GM23248 (cell line): ENCODE results near the gene HDAC9.

Source experiments
- EZH2 ChIP-seq: fragments of 200-600 bp; sonication (generic); IDR thresholded peaks from 2 replicates; pipeline ENCODE4 v1.6.1; 2018; ENCODE audit warnings: antibody characterized with exemption, mild to moderate bottlenecking; ENCODE audit not compliant: insufficient read depth, poor library complexity, severe bottlenecking
- EZH2phosphoT487 ChIP-seq: fragments of 200-600 bp; sonication (generic); IDR thresholded peaks from 2 replicates; pipeline ENCODE4 v1.6.1; 2018; ENCODE audit warnings: antibody characterized with exemption, moderate library complexity, mild to moderate bottlenecking, low read depth; ENCODE audit not compliant: insufficient read depth

DNA sequence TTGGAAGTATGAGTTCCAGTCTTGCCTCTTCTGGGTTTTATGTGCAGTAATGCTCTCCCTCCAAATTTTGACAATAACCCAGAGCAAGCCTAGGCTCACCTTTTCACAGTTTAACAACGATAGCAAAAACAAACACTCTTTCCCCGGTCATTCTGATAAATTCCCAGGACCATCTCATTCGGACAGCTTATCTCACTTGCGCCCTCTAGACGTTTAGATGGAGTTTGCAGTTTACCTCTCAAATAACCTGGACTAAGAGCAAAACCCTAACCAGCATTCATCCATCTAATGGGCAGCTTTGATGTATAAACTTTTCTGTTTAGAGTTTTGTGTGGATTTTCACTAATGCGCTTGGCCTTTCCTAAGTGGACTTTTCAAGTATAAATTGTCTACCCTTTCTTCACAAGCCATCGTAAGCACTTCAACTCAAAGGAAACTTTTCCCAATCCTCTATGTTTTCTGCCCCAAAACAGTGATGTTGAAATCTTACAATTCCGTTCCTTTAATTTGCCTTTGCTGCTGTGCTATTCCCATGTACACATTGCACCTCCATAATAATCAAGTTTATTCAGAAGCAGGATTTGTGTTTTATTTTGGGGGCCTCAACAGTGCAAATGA, 114.9 kb downstream of the HDAC9 start:
- TF ChIP-seq EZH2, result no peak
- no peak for TF ChIP-seq EZH2phosphoT487
